Fibroblast of pulmonary artery (primary cell): ENCODE data around the gene SEC24D.
A peak's percentile ranks its signal among the peaks of the same experiment; 100 is the strongest.

Experiments
- DNase-seq: peaks from one replicate; pipeline ENCODE4 v3.0.0-alpha.2; 2010; ENCODE audit warnings: low read depth
- H3K4me3 ChIP-seq: replicated peaks from 2 replicates; pipeline ENCODE4 v1.5.1; 2011; ENCODE audit warnings: low read depth, mild to moderate bottlenecking, control low read depth, low read length, moderate library complexity
- CTCF ChIP-seq: IDR thresholded peaks from 2 replicates; pipeline ENCODE4 v1.5.1; 2011; ENCODE audit warnings: mild to moderate bottlenecking, control low read depth, low read length, inconsistent platforms; ENCODE audit errors: missing control alignments

SEC24D gene

GRCh38 chr4:118760092-118760491 is 75.8 kb downstream of the SEC24D start:
- H3K4me3 ChIP-seq: no peak overlapping the region
- TF ChIP-seq CTCF: no peak
- DNase-seq: no peak

- DNase-seq: no peak
- no peak overlapping the region for H3K4me3 ChIP-seq
- no peak for TF ChIP-seq CTCF
These were observed 76.4 kb downstream of the SEC24D start for GRCh38 chr4:118759481-118759880.

GRCh38 chr4:118758293-118758692 is 77.6 kb downstream of the SEC24D start:
- no peak overlapping the region for H3K4me3 ChIP-seq
- no peak for TF ChIP-seq CTCF
- peak; percentile 95 for DNase-seq

- no peak for TF ChIP-seq CTCF
- DNase-seq: peak; percentile 86
These were observed 78.1 kb downstream of the SEC24D start for GRCh38 chr4:118757761-118758251.

GRCh38 chr4:118756958-118757357 is 79.0 kb downstream of the SEC24D start:
- H3K4me3 ChIP-seq: no peak overlapping the region
- no peak for TF ChIP-seq CTCF
- DNase-seq: no peak

More at GRCh38 chr4:118757761-118758251, 78.1 kb downstream of the SEC24D start:
- no peak overlapping the region for H3K4me3 ChIP-seq

- no peak overlapping the region for H3K4me3 ChIP-seq
- no peak for TF ChIP-seq CTCF
- DNase-seq: no peak
These were observed 79.5 kb downstream of the SEC24D start for GRCh38 chr4:118756429-118756828.

- TF ChIP-seq CTCF: no peak
- H3K4me3 ChIP-seq: no peak overlapping the region
- no peak for DNase-seq
These were observed 80.3 kb downstream of the SEC24D start for GRCh38 chr4:118755438-118756226.
